ENCODE results near the gene IKZF2. TPM values are rescaled to one million over a fixed set of nuclear protein-coding genes. Genes with fewer than 3 reads are reported as not detected.

The IKZF2 gene
- total and polyA plus RNA-seq, 7 donors = 0.29 to 11.6 (median 3.2) TPM

GRCh38 chr2:213177679-213178078 lies 26.3 kb upstream of the IKZF2 start:
- 95 to 97% (median 96%) methylated on average over 1 of the region's 1 CpG for WGBS, 3 donors
- ATAC-seq = no peak

GRCh38 chr2:213175673-213176247 lies 24.3 kb upstream of the IKZF2 start:
- no peak for ATAC-seq
- Histone ChIP-seq H3K4me3 (no peak overlapping the region), H3K27ac (no peak overlapping the region), H3K27me3 (ENCODE audit: insufficient read depth in 3 of 3, low read length in 2 of 3) (no peaks in the 10 kb centered on the region), H3K9me3 (peaks cover 4% of the 10 kb centered on the region), H3K36me3 (ENCODE audit: insufficient read depth in 1 of 2, low read depth in 1 of 2) (no peaks in the 10 kb centered on the region), H3K4me1 (no peaks in the 10 kb centered on the region)
- no peak for TF ChIP-seq CTCF (IDR thresholded peaks at IDR 0.05)
- DNase-seq = no peak
- 66 to 84% (median 76%) methylated on average over 1 of the region's 1 CpG for WGBS, 3 donors
- intact Hi-C loops (cut with DNase I) = no loop called here

More at GRCh38 chr2:213177679-213178078, 26.3 kb upstream of the IKZF2 start:
- Histone ChIP-seq H3K4me3 (no peak overlapping the region), H3K36me3 (ENCODE audit: insufficient read depth in 1 of 2, low read depth in 1 of 2) (no peaks in the 10 kb centered on the region), H3K27ac (no peak overlapping the region), H3K9me3 (peaks cover 4% of the 10 kb centered on the region), H3K27me3 (ENCODE audit: insufficient read depth in 3 of 3, low read length in 2 of 3) (no peaks in the 10 kb centered on the region), H3K4me1 (no peaks in the 10 kb centered on the region)
- TF ChIP-seq CTCF (IDR thresholded peaks at IDR 0.05) = no peak
- intact Hi-C loops (cut with DNase I) = no loop called here
- no peak for DNase-seq

GRCh38 chr2:213172641-213173040 lies 21.2 kb upstream of the IKZF2 start:
- H3K36me3 ChIP-seq (ENCODE audit: insufficient read depth in 1 of 2, low read depth in 1 of 2) = no peaks in the 10 kb centered on the region
- H3K4me1 ChIP-seq = no peaks in the 10 kb centered on the region
- 61 to 80% (median 71%) methylated on average over 1 of the region's 1 CpG for WGBS, 3 donors
- H3K27ac ChIP-seq = no peak overlapping the region
- intact Hi-C loops (cut with DNase I) = no loop called here
- peaks cover 4% of the 10 kb centered on the region for H3K9me3 ChIP-seq
- no peak overlapping the region for H3K4me3 ChIP-seq
- DNase-seq = no peak
- no peak for TF ChIP-seq CTCF (IDR thresholded peaks at IDR 0.05)
- H3K27me3 ChIP-seq (ENCODE audit: insufficient read depth in 3 of 3, low read length in 2 of 3) = no peaks in the 10 kb centered on the region
- ATAC-seq = no peak

- no peaks in the 10 kb centered on the region for H3K36me3 ChIP-seq (ENCODE audit: insufficient read depth in 1 of 2, low read depth in 1 of 2)
- no peak overlapping the region for H3K27ac ChIP-seq
- ATAC-seq = no peak
- H3K4me3 ChIP-seq = no peak overlapping the region
- H3K4me1 ChIP-seq = no peaks in the 10 kb centered on the region
- 80 to 88% (median 88%) methylated on average over 4 of the region's 4 CpGs for WGBS, 3 donors
- no peaks in the 10 kb centered on the region for H3K9me3 ChIP-seq
- intact Hi-C loops (cut with DNase I) = no loop called here
- no peak for TF ChIP-seq CTCF (IDR thresholded peaks at IDR 0.05)
- H3K27me3 ChIP-seq (ENCODE audit: insufficient read depth in 3 of 3, low read length in 2 of 3) = no peaks in the 10 kb centered on the region
- no peak for DNase-seq
Measured at GRCh38 chr2:213171147-213171546, 19.7 kb upstream of the IKZF2 start.

Measured in psoas muscle (tissue), 8 donors.